Left lung (tissue), 10 donors: ENCODE data around the gene LHX5. TPM values are rescaled to one million over a fixed set of nuclear protein-coding genes. Genes with fewer than 3 reads are reported as not detected.
"Not testable (repeated sequence)": the region's sequence is repeated elsewhere in the genome, so short reads cannot be mapped to it uniquely, and the experiment has no call there.

Experiments
- ATAC-seq: fragments of 200-7000 bp; cut with Tn5 transposase; one replicate; pipeline ENCODE4 v1.9.1; 2020; ENCODE audit warnings: moderate library complexity
- DNase-seq, 4 donors: peaks; one replicate each; pipeline ENCODE4 v3.0.0-alpha.2; 2013 to 2020
- H3K27ac ChIP-seq, 2 donors: fragments of 200-600 bp; sonication (generic) in 1 of 2; one replicate each; pipeline versions ENCODE4 v1.5.0 to v1.8.0; 2020 to 2021
- H3K27me3 ChIP-seq, 2 donors: fragments of 200-600 bp; sonication (generic) in 1 of 2; one replicate each; pipeline versions ENCODE4 v1.5.0 to v1.8.0; 2020 to 2021
- H3K36me3 ChIP-seq, 2 donors: fragments of 200-600 bp; sonication (generic) in 1 of 2; one replicate each; pipeline versions ENCODE4 v1.5.0 to v1.8.0; 2020 to 2021
- H3K4me1 ChIP-seq, 2 donors: fragments of 200-600 bp; one replicate each; pipeline ENCODE4 v1.8.0; 2021
- H3K4me3 ChIP-seq, 2 donors: fragments of 200-600 bp; sonication (generic) in 1 of 2; one replicate each; pipeline versions ENCODE4 v1.5.0 to v1.8.0; 2020 to 2021; ENCODE audit warnings: mild to moderate bottlenecking in 1 of 2
- H3K9me3 ChIP-seq, 2 donors: fragments of 200-600 bp; sonication (generic) in 1 of 2; one replicate each; pipeline versions ENCODE4 v1.5.0 to v1.8.0; 2020 to 2021
- CTCF ChIP-seq, 2 donors: fragments of 200-600 bp; sonication (generic) in 1 of 2; IDR thresholded peaks; one replicate each; pipeline versions ENCODE4 v1.5.0 to v1.8.0; 2021; ENCODE audit warnings: antibody characterized with exemption in 2 of 2
- intact Hi-C, 2 donors: fragments of 100-400 bp; cut with DNase I; formaldehyde crosslinking; loops; one replicate each; pipeline versions ENCODE4 v1.11.2 to v1.14.2; 2022
- polyA plus RNA-seq, 6 donors: library from polyadenylated mRNA; unstranded; fragments of 120-200 nt; gene quantifications; one replicate each; pipeline ENCODE4 v1.2.1, GENCODE V29; 2013; ENCODE audit not compliant: insufficient read length in 6 of 6
- total RNA-seq, 2 donors: library from RNA; stranded (reverse); fragmentation: NEBNext Ultra II Directional; extraction: Animal tissue kit (Norgen Biotek cat#: 25700); gene quantifications; one replicate each; pipeline ENCODE4 v1.2.1, GENCODE V29; 2021
- donor health status: DM: no; HTN: yes; CAD: no.
- donor health status: DM: no; HTN: no; CAD: no.

The LHX5 gene
- total and polyA plus RNA-seq, 8 donors: not detected

GRCh38 chr12:113500306-113500675 lies 28.6 kb upstream of the LHX5 start:
- H3K4me3 ChIP-seq: no peak overlapping the region
- intact Hi-C loops: no loop called here
- no peaks in the 10 kb centered on the region for H3K36me3 ChIP-seq
- ATAC-seq: no peak
- H3K4me1 ChIP-seq: no peaks in the 10 kb centered on the region
- no peak for TF ChIP-seq CTCF (IDR thresholded peaks at IDR 0.05)
- H3K9me3 ChIP-seq: no peaks in the 10 kb centered on the region
- H3K27me3 ChIP-seq: peaks cover 15 to 62% of the 10 kb centered on the region in 2 donors
- DNase-seq: no peak
- H3K27ac ChIP-seq: no peak overlapping the region

GRCh38 chr12:113498490-113498889 lies 26.8 kb upstream of the LHX5 start:
- DNase-seq (no peak), ATAC-seq (no peak)
- peaks cover 15 to 62% of the 10 kb centered on the region in 2 donors for H3K27me3 ChIP-seq
- H3K4me1 ChIP-seq: no peaks in the 10 kb centered on the region
- intact Hi-C loops: no loop called here
- no peak for TF ChIP-seq CTCF (IDR thresholded peaks at IDR 0.05)
- H3K36me3 ChIP-seq: no peaks in the 10 kb centered on the region
- H3K4me3 ChIP-seq: no peak overlapping the region
- H3K9me3 ChIP-seq: no peaks in the 10 kb centered on the region
- H3K27ac ChIP-seq: no peak overlapping the region

GRCh38 chr12:113497693-113498092 lies 26.0 kb upstream of the LHX5 start:
- peaks cover 15 to 59% of the 10 kb centered on the region in 2 donors for H3K27me3 ChIP-seq
- intact Hi-C loops: no loop called here
- no peaks in the 10 kb centered on the region for H3K4me1 ChIP-seq
- ATAC-seq (no peak), DNase-seq (no peak)
- no peak overlapping the region for H3K4me3 ChIP-seq
- no peaks in the 10 kb centered on the region for H3K9me3 ChIP-seq
- TF ChIP-seq CTCF (IDR thresholded peaks at IDR 0.05): no peak
- H3K36me3 ChIP-seq: no peaks in the 10 kb centered on the region
- no peak overlapping the region for H3K27ac ChIP-seq

- intact Hi-C loops, H3K4me3 ChIP-seq, ATAC-seq, H3K27ac ChIP-seq, H3K36me3 ChIP-seq, DNase-seq, H3K9me3 ChIP-seq, H3K4me1 ChIP-seq: not testable (repeated sequence)
- peaks cover 15 to 51% of the 10 kb centered on the region in 2 donors for H3K27me3 ChIP-seq
These were observed 24.3 kb upstream of the LHX5 start for GRCh38 chr12:113495941-113496340.

GRCh38 chr12:113488322-113488721 lies 16.7 kb upstream of the LHX5 start:
- no peak overlapping the region for H3K4me3 ChIP-seq
- no peaks in the 10 kb centered on the region for H3K9me3 ChIP-seq
- intact Hi-C loops: no loop called here
- no peaks in the 10 kb centered on the region for H3K4me1 ChIP-seq
- DNase-seq (no peak), ATAC-seq (no peak)
- H3K27ac ChIP-seq: no peak overlapping the region
- no peak for TF ChIP-seq CTCF (IDR thresholded peaks at IDR 0.05)
- H3K27me3 ChIP-seq: peaks cover 0 to 72% of the 10 kb centered on the region in 2 donors
- no peaks in the 10 kb centered on the region for H3K36me3 ChIP-seq

GRCh38 chr12:113486722-113487121 lies 15.1 kb upstream of the LHX5 start:
- Histone ChIP-seq H3K27ac (no peak overlapping the region), H3K4me3 (no peak overlapping the region), H3K9me3 (no peaks in the 10 kb centered on the region), H3K27me3 (peaks cover 0 to 81% of the 10 kb centered on the region in 2 donors), H3K36me3 (no peaks in the 10 kb centered on the region), H3K4me1 (no peaks in the 10 kb centered on the region)
- TF ChIP-seq CTCF (IDR thresholded peaks at IDR 0.05): no peak
- no peak for ATAC-seq
- intact Hi-C loops: no loop called here
- DNase-seq: no peak
